RWPE2 (cell line): ENCODE data around the gene SYT6.

Experiments used
- ATAC-seq: fragments of 200-7000 bp; cut with Tn5 transposase; 3 replicates; pipeline ENCODE4 v1.9.1; 2021; ENCODE audit warnings: low read depth
- DNase-seq: peaks from one replicate; pipeline ENCODE4 v3.0.0-alpha.2; 2020; ENCODE audit warnings: low spot score
- H3K27ac ChIP-seq: fragments of 450-650 bp; 2 replicates; pipeline ENCODE4 v1.5.1; 2017; ENCODE audit warnings: mild to moderate bottlenecking; ENCODE audit not compliant: poor library complexity, severe bottlenecking
- H3K27me3 ChIP-seq: fragments of 250-450 bp; sonication (Bioruptor Pico); 2 replicates; pipeline ENCODE4 v1.5.1; 2021; ENCODE audit warnings: mild to moderate bottlenecking, moderate library complexity; ENCODE audit not compliant: insufficient read depth, poor library complexity, severe bottlenecking
- H3K36me3 ChIP-seq: fragments of 250-450 bp; sonication (Bioruptor Pico); 2 replicates; pipeline ENCODE4 v1.5.1; 2020; ENCODE audit warnings: low read depth, mild to moderate bottlenecking, moderate library complexity
- H3K4me1 ChIP-seq: fragments of 250-450 bp; sonication (Bioruptor Pico); 2 replicates; pipeline ENCODE4 v1.5.1; 2021; ENCODE audit warnings: mild to moderate bottlenecking, moderate library complexity; ENCODE audit not compliant: insufficient read depth, poor library complexity, severe bottlenecking
- H3K4me3 ChIP-seq: fragments of 250-450 bp; sonication (Bioruptor Pico); 2 replicates; pipeline ENCODE4 v1.5.1; 2021; ENCODE audit warnings: mild to moderate bottlenecking, moderate library complexity; ENCODE audit not compliant: severe bottlenecking
- H3K9me3 ChIP-seq: fragments of 250-450 bp; sonication (Bioruptor Pico); 2 replicates; pipeline ENCODE4 v1.5.1; 2021; ENCODE audit warnings: mild to moderate bottlenecking, moderate library complexity; ENCODE audit not compliant: severe bottlenecking
- CTCF ChIP-seq: fragments of 450-650 bp; IDR thresholded peaks from one replicate; pipeline ENCODE4 v1.5.1; 2017; ENCODE audit warnings: mild to moderate bottlenecking, moderate library complexity; ENCODE audit not compliant: poor library complexity, severe bottlenecking

The SYT6 gene

GRCh38 chr1:114078116-114078515 lies 75.6 kb downstream of the SYT6 start:
- no peak for ATAC-seq

GRCh38 chr1:114077188-114077587 lies 76.5 kb downstream of the SYT6 start:
- Histone ChIP-seq H3K27ac (no peak overlapping the region), H3K9me3 (no peaks in the 10 kb centered on the region), H3K4me3 (no peak overlapping the region), H3K4me1 (no peaks in the 10 kb centered on the region), H3K27me3 (no peaks in the 10 kb centered on the region), H3K36me3 (no peaks in the 10 kb centered on the region)
- no peak for DNase-seq
- no peak for TF ChIP-seq CTCF
- no peak for ATAC-seq

More at GRCh38 chr1:114078116-114078515, 75.6 kb downstream of the SYT6 start:
- no peak for TF ChIP-seq CTCF
- no peak for DNase-seq
- Histone ChIP-seq H3K27me3 (no peaks in the 10 kb centered on the region), H3K27ac (no peak overlapping the region), H3K9me3 (no peaks in the 10 kb centered on the region), H3K4me1 (no peaks in the 10 kb centered on the region), H3K36me3 (no peaks in the 10 kb centered on the region), H3K4me3 (no peak overlapping the region)

GRCh38 chr1:114076308-114076707 lies 77.4 kb downstream of the SYT6 start:
- ATAC-seq (no peak), DNase-seq (no peak)

DNA sequence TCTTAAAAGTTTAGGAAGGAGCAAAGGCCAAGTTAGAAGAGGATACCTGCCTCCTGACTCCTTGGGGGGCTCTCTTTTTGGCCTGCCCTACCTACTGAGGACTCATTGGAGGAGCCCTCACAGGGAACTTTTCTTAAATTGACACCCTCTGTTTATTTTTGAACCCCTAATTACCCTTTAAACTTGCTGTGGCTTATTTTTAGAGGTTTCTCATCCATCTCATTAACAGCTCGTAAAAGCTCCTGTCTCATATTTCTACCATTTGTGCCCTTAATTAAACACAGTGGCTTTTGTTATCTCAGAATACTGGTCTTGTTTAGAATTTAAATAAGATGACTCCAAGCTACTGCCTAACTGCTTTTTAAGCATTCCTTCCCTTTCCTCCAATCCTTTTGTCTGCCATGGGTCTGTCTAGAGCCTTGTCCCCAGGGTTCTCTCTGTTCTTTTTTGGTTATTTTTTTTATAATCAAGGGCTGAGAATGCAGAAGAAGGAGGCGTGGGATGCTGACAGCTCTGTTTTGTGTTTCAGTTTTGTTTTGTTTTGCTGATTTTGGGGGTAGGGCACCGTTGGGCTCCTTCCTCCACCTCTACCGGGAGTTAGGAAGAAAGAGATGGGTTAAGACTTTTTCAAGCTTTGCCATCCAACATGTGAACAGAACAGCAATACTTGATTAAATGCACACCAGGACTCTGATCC lies 78.0 kb downstream of the SYT6 start:
- no peak overlapping the region for H3K4me3 ChIP-seq
- no peak for DNase-seq
- no peaks in the 10 kb centered on the region for H3K9me3 ChIP-seq
- H3K27me3 ChIP-seq: no peaks in the 10 kb centered on the region
- TF ChIP-seq CTCF: no peak
- no peaks in the 10 kb centered on the region for H3K36me3 ChIP-seq
- no peaks in the 10 kb centered on the region for H3K4me1 ChIP-seq
- no peak overlapping the region for H3K27ac ChIP-seq
- no peak for ATAC-seq

More at GRCh38 chr1:114076308-114076707, 77.4 kb downstream of the SYT6 start:
- TF ChIP-seq CTCF: no peak
- Histone ChIP-seq H3K9me3 (no peaks in the 10 kb centered on the region), H3K27ac (no peak overlapping the region), H3K27me3 (no peaks in the 10 kb centered on the region), H3K4me3 (no peak overlapping the region), H3K36me3 (no peaks in the 10 kb centered on the region), H3K4me1 (no peaks in the 10 kb centered on the region)

GRCh38 chr1:114075105-114075504 lies 78.6 kb downstream of the SYT6 start:
- no peak for TF ChIP-seq CTCF
- no peaks in the 10 kb centered on the region for H3K36me3 ChIP-seq
- H3K9me3 ChIP-seq: no peaks in the 10 kb centered on the region
- H3K27me3 ChIP-seq: no peaks in the 10 kb centered on the region
- no peak overlapping the region for H3K27ac ChIP-seq
- H3K4me1 ChIP-seq: no peaks in the 10 kb centered on the region
- no peak overlapping the region for H3K4me3 ChIP-seq
- DNase-seq (no peak), ATAC-seq (no peak)
